Jurkat, Clone E6-1 (cell line): ENCODE measurements around the gene PMIS2.

Source experiments
- DNase-seq: peaks from one replicate; pipeline ENCODE4 v3.0.0-alpha.2; 2011; ENCODE audit warnings: low read depth, low spot score
- H3K4me3 ChIP-seq: 2 replicates; pipeline ENCODE4 v1.5.1; 2011; ENCODE audit warnings: mild to moderate bottlenecking, low read length, control low read depth, moderate library complexity

PMIS2 gene

GRCh38 chr19:35619290-35619923 is 33.4 kb downstream of the PMIS2 start:
- no peak for DNase-seq
- H3K4me3 ChIP-seq, result no peak overlapping the region

DNA sequence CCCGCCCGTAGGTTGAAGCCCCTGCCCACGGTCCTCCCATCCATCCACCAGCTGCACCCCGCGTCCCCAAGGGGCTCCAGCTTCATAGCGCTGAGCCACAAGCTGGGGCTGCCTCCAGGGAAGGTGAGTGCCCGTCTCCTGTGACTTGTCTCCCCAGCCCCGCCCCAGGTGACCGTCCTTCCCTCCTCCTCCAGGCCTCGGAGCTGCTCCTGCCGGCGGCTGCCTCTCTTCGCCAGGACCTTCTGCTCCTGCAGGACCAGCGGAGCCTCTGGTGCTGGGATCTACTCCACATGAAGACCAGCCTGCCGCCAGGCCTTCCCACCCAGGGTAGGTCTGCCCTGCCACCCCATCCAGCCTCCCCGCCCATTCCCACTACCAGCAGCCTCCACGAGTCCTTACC is 34.0 kb downstream of the PMIS2 start:
- no peak overlapping the region for H3K4me3 ChIP-seq
- no peak for DNase-seq

DNA sequence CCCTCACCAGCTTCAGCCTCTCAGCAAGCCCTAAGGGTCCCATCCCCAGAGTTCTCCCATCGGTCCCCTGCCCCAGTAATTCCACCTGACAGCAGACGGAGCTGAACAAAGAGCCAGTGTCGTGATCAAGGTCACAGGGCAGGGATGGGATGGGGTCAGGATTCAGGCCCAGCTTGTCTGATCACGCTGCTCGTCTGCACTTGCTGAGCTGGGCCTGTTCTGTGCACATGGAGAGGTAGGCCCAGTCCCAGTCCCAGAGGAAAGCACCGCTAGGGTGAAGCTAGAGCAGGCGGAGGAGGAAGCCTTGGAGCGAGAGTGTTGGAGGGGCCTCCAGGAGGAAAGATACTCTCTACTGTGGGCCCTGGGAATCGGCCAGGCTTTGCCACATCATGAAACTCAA is 35.7 kb downstream of the PMIS2 start:
- DNase-seq, result no peak
- no peak overlapping the region for H3K4me3 ChIP-seq

- no peak for DNase-seq
- no peak overlapping the region for H3K4me3 ChIP-seq
Measured at GRCh38 chr19:35622750-35623149, 36.8 kb downstream of the PMIS2 start.

GRCh38 chr19:35623327-35624010 is 37.5 kb downstream of the PMIS2 start:
- no peak for DNase-seq

DNA sequence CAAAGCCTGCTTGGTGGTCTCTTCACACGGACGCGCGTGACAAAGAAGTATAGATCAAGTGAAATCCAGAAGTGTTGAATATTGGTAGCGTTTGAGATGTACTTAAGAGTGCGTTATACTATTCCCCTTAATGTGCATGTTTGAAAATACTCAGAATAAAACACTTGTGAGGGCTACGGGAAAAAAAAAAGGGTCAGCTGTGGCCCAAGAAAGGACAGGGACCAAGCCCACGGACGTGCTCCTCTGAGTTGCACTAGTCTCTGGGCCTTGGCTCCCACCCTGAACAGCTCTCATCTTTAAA is 42.2 kb downstream of the PMIS2 start:
- H3K4me3 ChIP-seq, result peak overlapping the region; percentile 97
- no peak for DNase-seq

More at GRCh38 chr19:35623327-35624010, 37.5 kb downstream of the PMIS2 start:
- H3K4me3 ChIP-seq, result no peak overlapping the region

GRCh38 chr19:35628565-35629331 is 42.8 kb downstream of the PMIS2 start, which contains the start of gene RBM42:
RBM42 (plus strand) TSS chr19:35629036; CDS start chr19:35629154, 118 bp downstream.
- H3K4me3 ChIP-seq, result peak within 1 kb of the TSS; percentile 97
- DNase-seq, result peak; percentile 99

GRCh38 chr19:35629332-35629633 is 43.3 kb downstream of the PMIS2 start:
- H3K4me3 ChIP-seq, result peak overlapping the region; percentile 97
- no peak for DNase-seq

DNA sequence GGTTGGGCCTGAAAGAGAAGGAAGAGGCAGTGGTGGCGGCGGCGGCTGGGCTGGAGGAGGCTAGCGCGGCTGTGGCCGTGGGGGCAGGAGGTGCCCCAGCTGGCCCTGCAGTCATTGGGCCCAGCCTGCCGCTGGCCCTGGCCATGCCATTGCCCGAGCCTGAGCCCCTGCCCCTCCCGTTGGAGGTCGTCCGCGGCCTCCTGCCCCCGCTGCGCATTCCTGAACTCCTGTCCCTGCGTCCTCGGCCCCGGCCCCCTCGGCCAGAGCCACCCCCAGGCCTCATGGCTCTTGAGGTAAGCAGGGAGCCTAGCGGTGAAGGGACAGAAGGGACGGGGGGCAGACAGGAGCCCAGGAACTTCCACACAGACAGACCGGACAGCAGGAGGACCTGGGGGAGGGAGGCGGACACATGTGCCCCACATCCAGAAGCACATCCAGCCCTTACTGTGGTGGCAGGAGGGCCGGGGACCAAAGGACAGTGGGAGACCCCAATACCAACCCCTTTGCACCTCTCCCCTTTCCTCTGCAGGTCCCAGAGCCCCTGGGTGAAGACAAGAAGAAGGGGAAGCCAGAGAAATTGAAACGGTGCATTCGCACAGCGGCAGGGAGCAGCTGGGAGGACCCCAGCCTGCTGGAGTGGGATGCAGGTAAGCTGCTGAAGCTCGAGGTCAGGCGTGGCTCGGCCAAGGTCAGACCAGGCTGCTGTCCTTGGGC is 47.9 kb downstream of the PMIS2 start:
- H3K4me3 ChIP-seq, result no peak overlapping the region
- DNase-seq, result no peak

GRCh38 chr19:35636651-35637050 is 50.7 kb downstream of the PMIS2 start:
- DNase-seq, result no peak
- no peak overlapping the region for H3K4me3 ChIP-seq
